ENCODE results near the gene RAPGEF3. TPM values are rescaled to one million over a fixed set of nuclear protein-coding genes. Genes with fewer than 3 reads are reported as not detected.

Gene RAPGEF3
- polyA plus RNA-seq, 3 donors = 0.08 to 2.5 (median 0.60) TPM

DNA sequence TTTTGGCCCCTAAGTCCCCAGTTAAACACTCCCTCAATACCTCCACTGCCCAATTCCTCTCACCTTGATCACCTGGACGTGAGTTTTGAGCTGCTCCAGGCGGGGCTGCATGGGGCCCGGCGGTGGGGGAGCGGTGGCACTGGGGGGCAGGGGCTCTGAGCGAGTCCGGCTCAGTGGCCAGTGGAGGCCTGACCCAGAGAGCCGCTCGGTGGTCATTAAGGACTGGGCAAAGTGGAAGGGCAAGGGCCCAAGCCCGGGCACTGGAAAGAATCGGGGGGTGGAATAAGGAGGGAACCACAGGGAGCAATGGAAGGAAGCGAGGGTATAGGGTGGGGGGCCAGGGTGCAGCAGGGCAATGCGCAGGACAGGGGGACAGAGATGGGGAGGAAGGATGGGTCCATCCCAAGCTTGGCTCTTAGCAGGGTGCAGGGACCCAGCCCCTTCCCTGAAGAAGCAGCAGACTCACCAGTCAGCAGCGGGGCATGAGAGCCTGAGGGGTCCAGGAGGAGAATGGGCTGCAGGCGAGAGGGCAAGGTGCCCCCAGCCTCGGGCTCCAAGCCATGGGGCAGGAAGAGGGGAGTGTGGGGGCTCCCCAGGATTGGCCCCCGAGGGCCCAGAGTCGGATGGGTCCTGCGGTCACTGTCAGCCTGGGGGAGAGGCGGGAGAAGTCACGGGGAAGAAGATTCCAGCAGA, 36.6 kb upstream of the RAPGEF3 start:
- Mint-ChIP-seq H3K4me1 (peaks cover 11% of the 10 kb centered on the region), H3K27ac (peak overlapping the region in 1 of 7 donors; percentile 18), H3K4me3 (no peak overlapping the region), H3K27me3 (ENCODE audit: low read depth in 3 of 3) (peaks cover 0 to 2% (median 0%) of the 10 kb centered on the region in 3 donors), H3K36me3 (peaks cover 68 to 83% of the 10 kb centered on the region in 2 donors), H3K9me3 (peaks cover 0 to 2% (median 0%) of the 10 kb centered on the region in 7 donors)
- H3K9ac ChIP-seq (ENCODE audit: insufficient read depth, low read length, poor library complexity, severe bottlenecking) = no peak overlapping the region
- no peaks in the 10 kb centered on the region for H3K27me3 ChIP-seq (ENCODE audit: control insufficient read depth in 2 of 2, insufficient read depth in 2 of 2, low read length in 2 of 2)
- WGBS (ENCODE audit: insufficient coverage) = 96% methylated on average over 18 of the region's 21 CpGs
- H3K27ac ChIP-seq (ENCODE audit: low read depth in 1 of 2, low read length in 2 of 2) = no peak overlapping the region
- no peak overlapping the region for H2AFZ ChIP-seq (ENCODE audit: insufficient read depth, low read depth, low read length, poor library complexity, severe bottlenecking)
- H3K4me1 ChIP-seq (ENCODE audit: control insufficient read depth in 1 of 2, insufficient read depth in 2 of 2, low read length in 2 of 2) = peaks cover 11 to 12% of the 10 kb centered on the region in 2 donors
- intact Hi-C loops (cut with micrococcal nuclease) = no loop called here
- TF ChIP-seq, protein P1, sequence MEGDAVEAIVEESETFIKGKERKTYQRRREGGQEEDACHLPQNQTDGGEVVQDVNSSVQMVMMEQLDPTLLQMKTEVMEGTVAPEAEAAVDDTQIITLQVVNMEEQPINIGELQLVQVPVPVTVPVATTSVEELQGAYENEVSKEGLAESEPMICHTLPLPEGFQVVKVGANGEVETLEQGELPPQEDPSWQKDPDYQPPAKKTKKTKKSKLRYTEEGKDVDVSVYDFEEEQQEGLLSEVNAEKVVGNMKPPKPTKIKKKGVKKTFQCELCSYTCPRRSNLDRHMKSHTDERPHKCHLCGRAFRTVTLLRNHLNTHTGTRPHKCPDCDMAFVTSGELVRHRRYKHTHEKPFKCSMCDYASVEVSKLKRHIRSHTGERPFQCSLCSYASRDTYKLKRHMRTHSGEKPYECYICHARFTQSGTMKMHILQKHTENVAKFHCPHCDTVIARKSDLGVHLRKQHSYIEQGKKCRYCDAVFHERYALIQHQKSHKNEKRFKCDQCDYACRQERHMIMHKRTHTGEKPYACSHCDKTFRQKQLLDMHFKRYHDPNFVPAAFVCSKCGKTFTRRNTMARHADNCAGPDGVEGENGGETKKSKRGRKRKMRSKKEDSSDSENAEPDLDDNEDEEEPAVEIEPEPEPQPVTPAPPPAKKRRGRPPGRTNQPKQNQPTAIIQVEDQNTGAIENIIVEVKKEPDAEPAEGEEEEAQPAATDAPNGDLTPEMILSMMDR (IDR thresholded peaks at IDR 0.05) = no peak
- no peak for DNase-seq
- H3K4me2 ChIP-seq (replicated peaks; ENCODE audit: extremely low read depth, low read length, poor library complexity, severe bottlenecking) = no peak overlapping the region
- peaks cover 17% of the 10 kb centered on the region for H3K79me2 ChIP-seq (ENCODE audit: insufficient read depth, low read length)
- peaks cover 81 to 93% of the 10 kb centered on the region in 2 donors for H3K36me3 ChIP-seq (replicated peaks in 1 of 2; ENCODE audit: control insufficient read depth in 1 of 2, insufficient read depth in 2 of 2, low read length in 2 of 2)
- H3K9me3 ChIP-seq (replicated peaks in 1 of 2; ENCODE audit: control insufficient read depth in 1 of 2, insufficient read depth in 1 of 2, low read length in 2 of 2) = no peaks in the 10 kb centered on the region
- no peak overlapping the region for H3K4me3 ChIP-seq (replicated peaks in 1 of 3; ENCODE audit: low read depth in 2 of 3, low read length in 3 of 3)
- peaks cover 57% of the 10 kb centered on the region for H4K20me1 ChIP-seq (ENCODE audit: insufficient read depth, low read length)

- WGBS (ENCODE audit: insufficient coverage) = 100% methylated on average over 1 of the region's 9 CpGs
- no peak overlapping the region for H3K4me3 ChIP-seq (replicated peaks in 1 of 3; ENCODE audit: low read depth in 2 of 3, low read length in 3 of 3)
- H3K27ac ChIP-seq (ENCODE audit: low read depth in 1 of 2, low read length in 2 of 2) = no peak overlapping the region
- TF ChIP-seq, protein P1 (IDR thresholded peaks at IDR 0.05) = no peak
- peaks cover 5 to 6% of the 10 kb centered on the region in 2 donors for H3K4me1 ChIP-seq (ENCODE audit: control insufficient read depth in 1 of 2, insufficient read depth in 2 of 2, low read length in 2 of 2)
- no peaks in the 10 kb centered on the region for H3K9me3 ChIP-seq (replicated peaks in 1 of 2; ENCODE audit: control insufficient read depth in 1 of 2, insufficient read depth in 1 of 2, low read length in 2 of 2)
- no peak for DNase-seq
- H3K36me3 Mint-ChIP-seq = peaks cover 69 to 86% of the 10 kb centered on the region in 2 donors
- H3K9me3 Mint-ChIP-seq = peaks cover 0 to 2% (median 0%) of the 10 kb centered on the region in 7 donors
- peaks cover 11% of the 10 kb centered on the region for H3K79me2 ChIP-seq (ENCODE audit: insufficient read depth, low read length)
- H3K27me3 ChIP-seq (ENCODE audit: control insufficient read depth in 2 of 2, insufficient read depth in 2 of 2, low read length in 2 of 2) = no peaks in the 10 kb centered on the region
- no peak overlapping the region for H2AFZ ChIP-seq (ENCODE audit: insufficient read depth, low read depth, low read length, poor library complexity, severe bottlenecking)
- H3K27ac Mint-ChIP-seq = peak overlapping the region in 1 of 7 donors; percentile 33
- H3K36me3 ChIP-seq (replicated peaks in 1 of 2; ENCODE audit: control insufficient read depth in 1 of 2, insufficient read depth in 2 of 2, low read length in 2 of 2) = peaks cover 87 to 99% of the 10 kb centered on the region in 2 donors
- no peak overlapping the region for H3K4me3 Mint-ChIP-seq
- peaks cover 57% of the 10 kb centered on the region for H4K20me1 ChIP-seq (ENCODE audit: insufficient read depth, low read length)
- H3K4me1 Mint-ChIP-seq = peaks cover 5% of the 10 kb centered on the region
- intact Hi-C loops (cut with micrococcal nuclease) = no loop called here
- no peak overlapping the region for H3K9ac ChIP-seq (ENCODE audit: insufficient read depth, low read length, poor library complexity, severe bottlenecking)
- H3K27me3 Mint-ChIP-seq (ENCODE audit: low read depth in 3 of 3) = peaks cover 0 to 2% (median 0%) of the 10 kb centered on the region in 3 donors
- no peak overlapping the region for H3K4me2 ChIP-seq (replicated peaks; ENCODE audit: extremely low read depth, low read length, poor library complexity, severe bottlenecking)
Observed at GRCh38 chr12:47794679-47795078, 36.0 kb upstream of the RAPGEF3 start.
